ENCODE results near the gene ECSCR. TPM values are rescaled to one million over a fixed set of nuclear protein-coding genes. Genes with fewer than 3 reads are reported as not detected.

ECSCR gene
- total and polyA plus RNA-seq, 2 donors (not counting 3 experiments of a cell fraction or from before 2014, with no cell fraction given) = 365 to 1,085 TPM

DNA sequence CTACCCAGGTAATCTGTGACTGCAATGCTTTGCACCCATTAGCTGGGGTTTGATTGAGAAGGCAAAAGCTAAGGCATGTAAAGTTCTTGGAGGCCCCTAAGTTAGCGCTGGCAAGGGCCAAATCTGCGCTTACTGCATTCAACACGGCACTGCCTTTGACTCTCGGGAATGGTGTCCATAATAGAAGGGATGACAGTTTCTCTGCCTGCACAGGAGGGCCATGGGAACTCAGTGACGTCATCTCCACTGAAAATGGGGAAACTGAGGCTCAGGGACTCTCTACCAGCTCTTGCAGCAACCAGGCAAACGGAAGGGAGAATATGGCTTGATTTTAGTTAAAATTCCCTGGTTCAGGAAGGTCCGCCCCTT, 59.1 kb downstream of the ECSCR start:
- Histone ChIP-seq H2AFZ (ENCODE audit: low read depth, low read length) (peak overlapping the region; percentile 91), H3K27ac (ENCODE audit: insufficient read depth, low read depth, low read length) (peak overlapping the region; percentile 67), H3K27me3 (ENCODE audit: control insufficient read depth in 2 of 2, insufficient read depth in 2 of 2, low read length in 2 of 2) (no peaks in the 10 kb centered on the region), H3K4me1 (ENCODE audit: control insufficient read depth, extremely low read depth, insufficient read depth, low read length) (peaks cover 14% of the 10 kb centered on the region), H3K9ac (replicated peaks; ENCODE audit: extremely low read depth, insufficient read depth, low read length) (peak overlapping the region; percentile 70), H3K79me2 (ENCODE audit: control insufficient read depth, insufficient read depth, low read length) (no peaks in the 10 kb centered on the region), H3K36me3 (ENCODE audit: control insufficient read depth in 2 of 2, extremely low read depth in 1 of 2, insufficient read depth in 2 of 2, low read length in 2 of 2) (no peaks in the 10 kb centered on the region), H3K9me1 (replicated peaks; ENCODE audit: control insufficient read depth, extremely low read depth, insufficient read depth, low read length) (no peaks in the 10 kb centered on the region), H3K4me3 (replicated peaks in 1 of 3; ENCODE audit: insufficient read depth in 1 of 3, low read depth in 1 of 3, low read length in 3 of 3) (peak overlapping the region; percentile 4 to 77 (median 48)), H3K4me2 (ENCODE audit: insufficient read depth, low read length) (peak overlapping the region; percentile 92), H3K9me3 (replicated peaks; ENCODE audit: control insufficient read depth, insufficient read depth, low read length) (no peaks in the 10 kb centered on the region), H4K20me1 (replicated peaks; ENCODE audit: control insufficient read depth, extremely low read depth, insufficient read depth, low read length) (no peaks in the 10 kb centered on the region)
- BruUV-seq (replicated peaks) = TSS peak; percentile 65
- dilution Hi-C loops (cut with MboI; ENCODE audit: extremely low pct_ligation_motif_present, low sequenced_read_pairs) = no loop called here
- intact Hi-C loops (cut with micrococcal nuclease) = loop anchor here (10.0 kb wide), 1 partner anchor 209 kb away; the partner anchor contains the start of gene SIL1
- ChIA-PET CTCF (interaction anchor here (0.9 to 1.5 kb wide), 2 partner anchors 16 to 118 kb away, joined by 3 read pairs; no protein-coding TSS in a partner anchor), POLR2A (interaction anchor here (0.6 to 0.9 kb wide), 3 partner anchors 59 to 205 kb away, joined by 3 to 4 read pairs (median 3); partner anchors contain the start of genes ECSCR and PAIP2)
- no peak for TF ChIP-seq MYC (IDR thresholded peaks at IDR 0.05; ENCODE audit: low read depth, low read length)
- no peak for TF ChIP-seq EZH2 (IDR thresholded peaks at IDR 0.05; ENCODE audit: borderline replicate concordance, low read depth, low read length, severe bottlenecking)
- peak; percentile 41 for TF ChIP-seq JUN (IDR thresholded peaks at IDR 0.05; ENCODE audit: borderline replicate concordance, insufficient read depth, insufficient read length, low read depth)
- no peak for DNase-seq (ENCODE audit: low read depth, low spot score)
- no peak for FAIRE-seq

DNA sequence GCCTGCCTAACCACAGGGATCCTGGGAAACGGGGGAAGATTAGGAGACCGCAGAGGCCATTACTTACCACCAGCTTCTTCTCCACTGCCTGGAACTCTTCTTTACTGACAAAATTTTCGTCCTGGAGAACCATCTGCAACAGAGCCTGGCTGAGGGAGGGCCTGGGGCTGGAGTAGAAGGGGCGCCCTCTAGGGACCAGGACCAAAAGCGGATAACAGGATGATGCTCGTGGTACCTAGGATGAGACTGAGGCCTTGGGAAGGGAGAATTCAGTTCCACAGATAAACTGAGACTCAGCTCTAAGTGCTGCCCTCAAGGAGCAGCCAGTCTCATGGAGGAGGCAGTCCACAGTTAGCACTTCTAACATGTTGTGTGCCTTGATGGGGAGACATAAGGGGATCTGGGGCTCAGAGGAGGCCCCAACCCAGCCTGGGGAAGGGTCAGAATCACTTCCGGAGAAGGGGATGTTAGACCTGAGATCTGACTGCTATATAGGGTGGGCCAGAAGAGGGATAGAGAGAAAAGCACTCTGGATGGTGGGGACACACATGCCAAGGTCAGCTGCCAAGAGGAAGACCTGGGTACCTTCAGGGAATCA, 59.9 kb downstream of the ECSCR start:
- H3K9me1 ChIP-seq (replicated peaks; ENCODE audit: control insufficient read depth, extremely low read depth, insufficient read depth, low read length) = no peaks in the 10 kb centered on the region
- CTCF ChIA-PET = interaction anchor here (1.2 to 1.5 kb wide), 2 partner anchors 8 to 16 kb away, joined by 3 read pairs; no protein-coding TSS in a partner anchor
- TF ChIP-seq POLR2A (IDR thresholded peaks at IDR 0.05; ENCODE audit: low read depth, low read length) = no peak
- TF ChIP-seq, protein P1, sequence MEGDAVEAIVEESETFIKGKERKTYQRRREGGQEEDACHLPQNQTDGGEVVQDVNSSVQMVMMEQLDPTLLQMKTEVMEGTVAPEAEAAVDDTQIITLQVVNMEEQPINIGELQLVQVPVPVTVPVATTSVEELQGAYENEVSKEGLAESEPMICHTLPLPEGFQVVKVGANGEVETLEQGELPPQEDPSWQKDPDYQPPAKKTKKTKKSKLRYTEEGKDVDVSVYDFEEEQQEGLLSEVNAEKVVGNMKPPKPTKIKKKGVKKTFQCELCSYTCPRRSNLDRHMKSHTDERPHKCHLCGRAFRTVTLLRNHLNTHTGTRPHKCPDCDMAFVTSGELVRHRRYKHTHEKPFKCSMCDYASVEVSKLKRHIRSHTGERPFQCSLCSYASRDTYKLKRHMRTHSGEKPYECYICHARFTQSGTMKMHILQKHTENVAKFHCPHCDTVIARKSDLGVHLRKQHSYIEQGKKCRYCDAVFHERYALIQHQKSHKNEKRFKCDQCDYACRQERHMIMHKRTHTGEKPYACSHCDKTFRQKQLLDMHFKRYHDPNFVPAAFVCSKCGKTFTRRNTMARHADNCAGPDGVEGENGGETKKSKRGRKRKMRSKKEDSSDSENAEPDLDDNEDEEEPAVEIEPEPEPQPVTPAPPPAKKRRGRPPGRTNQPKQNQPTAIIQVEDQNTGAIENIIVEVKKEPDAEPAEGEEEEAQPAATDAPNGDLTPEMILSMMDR (IDR thresholded peaks at IDR 0.05; ENCODE audit: extremely low read depth in 1 of 2, insufficient read depth in 1 of 2, low read depth in 1 of 2, low read length in 2 of 2) = peak; percentile 32 to 50
- H4K20me1 ChIP-seq (replicated peaks; ENCODE audit: control insufficient read depth, extremely low read depth, insufficient read depth, low read length) = no peaks in the 10 kb centered on the region
- H3K9ac ChIP-seq (replicated peaks; ENCODE audit: extremely low read depth, insufficient read depth, low read length) = no peak overlapping the region
- no peak overlapping the region for H3K4me3 ChIP-seq (replicated peaks in 1 of 3; ENCODE audit: insufficient read depth in 1 of 3, low read depth in 1 of 3, low read length in 3 of 3)
- H3K4me2 ChIP-seq (ENCODE audit: insufficient read depth, low read length) = no peak overlapping the region
- dilution Hi-C loops (cut with MboI; ENCODE audit: extremely low pct_ligation_motif_present, low sequenced_read_pairs) = no loop called here
- intact Hi-C loops (cut with micrococcal nuclease) = loop anchor here (10.0 kb wide), 1 partner anchor 208 kb away; the partner anchor contains the start of gene SIL1
- H2AFZ ChIP-seq (ENCODE audit: low read depth, low read length) = no peak overlapping the region
- H3K79me2 ChIP-seq (ENCODE audit: control insufficient read depth, insufficient read depth, low read length) = no peaks in the 10 kb centered on the region
- H3K27me3 ChIP-seq (ENCODE audit: control insufficient read depth in 2 of 2, insufficient read depth in 2 of 2, low read length in 2 of 2) = no peaks in the 10 kb centered on the region
- H3K36me3 ChIP-seq (ENCODE audit: control insufficient read depth in 2 of 2, extremely low read depth in 1 of 2, insufficient read depth in 2 of 2, low read length in 2 of 2) = no peaks in the 10 kb centered on the region
- POLR2A ChIA-PET = no interaction called here
- DNase-seq (ENCODE audit: low read depth, low spot score) (no peak), FAIRE-seq (peak; percentile 42)
- no peak overlapping the region for H3K27ac ChIP-seq (ENCODE audit: insufficient read depth, low read depth, low read length)
- no TSS peak for BruUV-seq (replicated peaks)
- peaks cover 14% of the 10 kb centered on the region for H3K4me1 ChIP-seq (ENCODE audit: control insufficient read depth, extremely low read depth, insufficient read depth, low read length)
- H3K9me3 ChIP-seq (replicated peaks; ENCODE audit: control insufficient read depth, insufficient read depth, low read length) = no peaks in the 10 kb centered on the region
